A673 (cell line): ENCODE results near the gene USP15. TPM values are rescaled to one million over a fixed set of nuclear protein-coding genes. Genes with fewer than 3 reads are reported as not detected.

Source experiments
- BruUV-seq: library from RNA; stranded (reverse); fragments of 400-500 nt; replicated peaks from 2 replicates; lab custom pipeline; 2021; lab: Mats Ljungman, UMichigan
- CTCF ChIA-PET: fragments of 300-600 bp; sonication (Branson Sonifier 250); formaldehyde crosslinking; loops from one replicate; lab custom pipeline; 2022; ENCODE audit warnings: antibody characterized with exemption; lab: Charles Lee
- POLR2A ChIA-PET: fragments of 300-600 bp; sonication (Branson Sonifier 250); formaldehyde crosslinking; loops from one replicate; lab custom pipeline; 2022; ENCODE audit warnings: antibody characterized with exemption; ENCODE audit not compliant: low non-redundant PET; lab: Charles Lee
- DNase-seq: peaks from one replicate; pipeline ENCODE4 v3.0.0-alpha.2; 2015; ENCODE audit warnings: low spot score
- H3K27ac ChIP-seq: fragments of 200-600 bp; sonication (generic); 2 replicates; pipeline ENCODE4 v1.5.1; 2016; ENCODE audit warnings: mixed run types, low read depth, mild to moderate bottlenecking, mixed read lengths, antibody characterized with exemption, low read length; ENCODE audit not compliant: poor library complexity, severe bottlenecking
- H3K27me3 ChIP-seq: fragments of 200-600 bp; sonication (generic); replicated peaks from 2 replicates; pipeline ENCODE4 v1.6.1; 2017; ENCODE audit warnings: mixed run types, low read depth, mild to moderate bottlenecking, mixed read lengths, antibody characterized with exemption, low read length; ENCODE audit not compliant: insufficient read depth, poor library complexity
- H3K36me3 ChIP-seq: fragments of 200-600 bp; sonication (generic); 2 replicates; pipeline ENCODE4 v1.6.1; 2016; ENCODE audit warnings: mixed run types, mild to moderate bottlenecking, mixed read lengths, antibody characterized with exemption, low read length; ENCODE audit not compliant: insufficient read depth, poor library complexity, severe bottlenecking
- H3K4me1 ChIP-seq: fragments of 200-600 bp; sonication (generic); 2 replicates; pipeline ENCODE4 v1.6.1; 2017; ENCODE audit warnings: mixed run types, mild to moderate bottlenecking, mixed read lengths, antibody characterized with exemption, low read length; ENCODE audit not compliant: insufficient read depth, poor library complexity, severe bottlenecking
- H3K4me3 ChIP-seq: fragments of 200-600 bp; sonication (generic); 2 replicates; pipeline ENCODE4 v1.5.1; 2016; ENCODE audit warnings: low read depth, mixed run types, mild to moderate bottlenecking, mixed read lengths, low read length; ENCODE audit not compliant: poor library complexity, severe bottlenecking
- H3K9me3 ChIP-seq: fragments of 200-600 bp; sonication (generic); 2 replicates; pipeline ENCODE4 v1.6.1; 2016; ENCODE audit warnings: mixed run types, low read depth, mild to moderate bottlenecking, mixed read lengths, antibody characterized with exemption, low read length; ENCODE audit not compliant: poor library complexity, severe bottlenecking
- CTCF ChIP-seq: fragments of 300-800, 200-600 bp; sonication (generic); conservative IDR thresholded peaks from 2 replicates; pipeline ENCODE4 v1.5.1; 2017; ENCODE audit warnings: low read depth, mild to moderate bottlenecking, antibody characterized with exemption, low read length, moderate library complexity, mixed read lengths
- EZH2 ChIP-seq: fragments of 200-600 bp; sonication (generic); IDR thresholded peaks from 2 replicates; pipeline ENCODE4 v1.6.1; 2017; ENCODE audit warnings: borderline replicate concordance, low read depth, mild to moderate bottlenecking, mixed read lengths, antibody characterized with exemption, low read length; ENCODE audit not compliant: poor library complexity, severe bottlenecking
- intact Hi-C: fragments of 100-400 bp; cut with micrococcal nuclease; formaldehyde crosslinking; loops from one replicate; pipeline ENCODE4 v1.10.0; 2022; ENCODE audit not compliant: unreplicated experiment
- total RNA-seq: library from RNA; stranded (reverse); gene quantifications from 2 replicates; pipeline ENCODE4 v1.2.3, GENCODE V29; 2021

Gene USP15
- total RNA-seq, 1 experiment from 2014 or later, result 61.7 TPM

GRCh38 chr12:62401631-62402030 lies 141.4 kb downstream of the USP15 start:
- H3K27ac ChIP-seq, result no peak overlapping the region
- no peaks in the 10 kb centered on the region for H3K27me3 ChIP-seq
- H3K9me3 ChIP-seq, result no peaks in the 10 kb centered on the region
- CTCF ChIA-PET, result no interaction called here
- H3K4me3 ChIP-seq, result no peak overlapping the region
- no peaks in the 10 kb centered on the region for H3K4me1 ChIP-seq
- no peaks in the 10 kb centered on the region for H3K36me3 ChIP-seq
- intact Hi-C loops, result no loop called here
- POLR2A ChIA-PET, result no interaction called here
- BruUV-seq, result no TSS peak
- DNase-seq, result no peak
- TF ChIP-seq CTCF (no peak), EZH2 (no peak)

GRCh38 chr12:62403031-62403430 lies 142.8 kb downstream of the USP15 start:
- no peak overlapping the region for H3K27ac ChIP-seq
- BruUV-seq, result no TSS peak
- DNase-seq, result no peak
- ChIA-PET POLR2A (no interaction called here), CTCF (no interaction called here)
- H3K4me1 ChIP-seq, result no peaks in the 10 kb centered on the region
- intact Hi-C loops, result no loop called here
- no peak overlapping the region for H3K4me3 ChIP-seq
- H3K9me3 ChIP-seq, result no peaks in the 10 kb centered on the region
- no peaks in the 10 kb centered on the region for H3K36me3 ChIP-seq
- TF ChIP-seq CTCF (no peak), EZH2 (no peak)
- H3K27me3 ChIP-seq, result no peaks in the 10 kb centered on the region

- Histone ChIP-seq H3K9me3 (no peaks in the 10 kb centered on the region), H3K4me1 (no peaks in the 10 kb centered on the region), H3K27me3 (no peaks in the 10 kb centered on the region), H3K36me3 (no peaks in the 10 kb centered on the region), H3K4me3 (no peak overlapping the region), H3K27ac (no peak overlapping the region)
- TF ChIP-seq EZH2 (no peak), CTCF (no peak)
- intact Hi-C loops, result no loop called here
- DNase-seq, result no peak
- no TSS peak for BruUV-seq
- ChIA-PET CTCF (no interaction called here), POLR2A (no interaction called here)
Observed at GRCh38 chr12:62407587-62407986, 147.4 kb downstream of the USP15 start.
